GM19452 (cell line): Measurements from ENCODE around the gene C6orf52.
A peak's percentile ranks its signal among the peaks of the same experiment; 100 is the strongest.
"Not testable (repeated sequence)": the region's sequence is repeated elsewhere in the genome, so short reads cannot be mapped to it uniquely, and the experiment has no call there.

Experiments used
- ATAC-seq: cut with Tn5 transposase; IDR thresholded peaks from one replicate; pipeline ENCODE4 v1.9.1; 2021; ENCODE audit not compliant: unreplicated experiment

C6orf52 gene

DNA sequence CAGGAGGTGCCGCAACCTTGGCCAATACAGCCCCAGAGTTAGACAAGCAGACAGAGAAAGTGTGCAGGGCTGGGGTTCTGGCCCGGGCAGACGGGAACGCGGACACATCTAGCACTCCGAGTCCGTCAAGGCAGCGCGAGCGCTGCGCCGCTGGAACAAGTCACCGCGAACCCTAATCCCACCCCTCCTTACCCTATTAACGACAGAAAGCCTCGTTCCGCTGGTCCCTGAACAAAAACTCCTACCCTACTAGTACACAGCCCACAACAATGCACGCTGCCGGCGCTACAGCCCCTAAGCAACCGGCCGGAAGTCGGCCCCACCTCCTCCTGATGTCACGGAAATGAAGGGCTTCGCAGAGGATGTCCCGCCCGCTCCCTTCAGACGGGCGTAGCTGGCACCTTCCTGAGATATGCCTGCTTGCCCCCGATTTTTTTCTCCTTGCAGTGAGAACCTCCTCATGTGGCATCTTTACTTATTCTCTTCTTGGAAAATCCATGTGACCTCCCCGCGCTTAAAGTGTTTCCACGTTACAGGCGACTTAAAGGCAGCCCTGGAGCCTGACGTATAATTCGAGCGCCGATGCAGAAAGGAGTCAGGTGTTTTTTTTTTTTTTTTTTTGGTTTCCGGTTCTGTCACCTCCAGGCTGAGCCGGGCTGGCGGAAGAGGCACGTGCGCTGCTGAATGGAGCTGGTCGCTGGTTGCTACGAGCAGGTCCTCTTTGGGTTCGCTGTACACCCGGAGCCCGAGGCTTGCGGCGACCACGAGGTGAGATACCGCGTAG lies at the start of gene C6orf52, which contains the start of gene PAK1IP1:
Gene C6orf52 (minus strand): TSS at position 315 of the 784 bp plus-strand sequence. CDS start 7,066 bp downstream, outside the sequence.
Gene PAK1IP1 (plus strand): TSS at position 671 of the 784 bp plus-strand sequence. CDS start 14 bp downstream, at position 685.
- peak; percentile 98 for ATAC-seq

DNA sequence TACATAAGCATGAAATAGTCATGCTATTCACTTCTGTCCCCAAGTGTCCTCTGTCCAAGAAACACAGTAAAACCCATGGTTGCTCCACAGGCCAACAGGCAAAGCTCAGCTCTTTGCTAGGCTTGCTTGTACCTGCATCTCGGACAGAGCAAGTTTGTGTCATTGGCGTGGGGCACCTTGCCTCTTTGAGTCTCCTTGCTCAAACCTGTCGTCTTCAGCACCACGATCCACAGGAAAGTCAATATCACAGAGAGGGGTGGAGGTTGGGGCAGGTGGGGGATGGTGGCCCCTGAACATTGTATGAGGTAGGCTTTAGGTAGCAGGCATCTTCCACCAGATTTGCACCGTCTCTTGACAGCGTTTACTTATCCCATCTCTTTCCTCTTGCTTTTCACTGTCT lies 49.1 kb upstream of the C6orf52 start:
- ATAC-seq = no peak

DNA sequence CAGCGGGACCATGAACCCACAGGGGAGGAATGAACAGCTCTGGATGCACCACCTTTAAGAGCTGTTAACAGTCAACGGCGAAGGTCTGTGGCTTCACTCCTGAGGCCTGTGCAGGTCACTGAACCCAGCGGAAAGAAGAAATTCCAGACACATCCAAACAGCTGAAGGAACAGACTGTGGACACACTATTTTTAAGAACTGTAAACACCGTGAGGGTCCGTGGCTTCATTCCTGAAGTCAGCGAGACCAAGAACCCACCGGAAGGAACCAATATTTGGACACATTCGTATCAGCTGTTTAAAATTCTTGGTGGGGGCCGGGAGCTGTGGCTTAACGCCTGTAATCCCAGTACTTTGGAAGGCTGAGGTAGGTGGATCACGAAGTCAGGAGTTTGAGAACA lies 47.8 kb upstream of the C6orf52 start:
- no peak for ATAC-seq

- ATAC-seq = not testable (repeated sequence)
These were observed 47.2 kb upstream of the C6orf52 start for GRCh38 chr6:10741643-10742042.

GRCh38 chr6:10740061-10740460 lies 45.6 kb upstream of the C6orf52 start:
- ATAC-seq = no peak

DNA sequence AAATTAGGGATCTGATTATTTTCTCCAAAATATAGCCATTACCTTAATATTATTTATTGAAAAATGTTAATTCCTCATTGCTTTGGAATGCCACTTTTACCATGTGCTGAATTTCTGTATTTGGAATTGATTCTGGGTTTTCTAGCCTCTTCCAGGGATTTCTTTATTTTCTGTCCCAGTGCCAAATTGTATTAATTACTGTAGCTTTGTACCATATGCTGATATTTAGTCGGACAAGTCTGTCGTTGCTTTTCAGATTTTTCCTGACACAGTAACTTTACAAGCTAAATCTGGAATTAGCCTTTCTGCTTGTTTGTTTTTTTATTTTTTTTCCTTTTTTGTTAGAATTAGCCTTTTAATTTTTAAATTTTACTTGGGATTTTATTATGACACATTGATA lies 42.3 kb upstream of the C6orf52 start:
- no peak for ATAC-seq

- no peak for ATAC-seq
These were observed 39.4 kb upstream of the C6orf52 start for GRCh38 chr6:10733863-10734262.

DNA sequence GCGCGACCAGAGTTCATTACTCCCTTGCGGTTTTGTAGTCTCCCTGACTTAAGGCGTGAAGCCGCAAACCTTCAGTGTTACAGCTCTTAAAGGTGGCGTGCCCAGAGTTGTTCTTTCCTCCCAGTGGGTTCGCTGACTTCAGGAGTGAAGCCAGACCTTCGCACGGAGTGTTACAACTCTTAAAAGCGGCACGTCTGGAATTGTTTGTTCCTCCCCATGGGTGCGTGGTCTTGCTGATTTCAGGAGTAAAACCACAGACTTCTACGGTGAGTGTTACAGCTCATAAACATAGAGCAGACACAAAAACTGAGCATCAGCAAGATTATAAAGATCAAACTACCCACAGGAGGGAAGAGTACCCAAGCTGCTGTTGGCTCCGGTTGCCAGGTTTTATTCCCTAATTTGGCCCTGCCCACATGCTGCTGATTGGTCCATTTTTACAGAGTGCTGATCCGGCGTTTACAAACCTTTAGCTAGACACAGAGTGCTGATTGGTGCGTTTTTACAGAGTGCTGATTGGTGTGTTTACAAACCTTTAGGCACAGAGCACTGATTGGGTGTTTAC lies 38.8 kb upstream of the C6orf52 start:
- no peak for ATAC-seq

DNA sequence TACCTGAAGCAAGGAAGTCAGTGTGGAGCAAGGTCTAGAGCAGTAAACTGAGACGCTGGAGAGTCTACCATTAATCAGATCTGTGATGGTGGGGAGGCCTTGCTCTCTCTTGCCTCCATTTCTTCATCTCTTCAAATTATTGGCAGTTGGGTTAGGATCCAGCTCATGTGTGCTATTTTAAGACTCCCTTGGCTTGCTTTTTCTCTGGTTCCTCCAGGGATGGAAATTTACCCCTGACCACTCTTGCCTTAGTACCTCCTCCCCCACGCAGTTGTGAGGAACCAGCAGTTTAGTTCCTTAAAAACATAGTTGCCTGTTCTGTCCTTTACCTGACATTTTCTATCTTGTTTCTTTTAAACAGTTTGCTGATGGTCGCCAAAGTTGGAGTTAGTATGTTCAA lies 35.8 kb upstream of the C6orf52 start:
- no peak for ATAC-seq

GRCh38 chr6:10725716-10726115 lies 31.3 kb upstream of the C6orf52 start:
- ATAC-seq = no peak

DNA sequence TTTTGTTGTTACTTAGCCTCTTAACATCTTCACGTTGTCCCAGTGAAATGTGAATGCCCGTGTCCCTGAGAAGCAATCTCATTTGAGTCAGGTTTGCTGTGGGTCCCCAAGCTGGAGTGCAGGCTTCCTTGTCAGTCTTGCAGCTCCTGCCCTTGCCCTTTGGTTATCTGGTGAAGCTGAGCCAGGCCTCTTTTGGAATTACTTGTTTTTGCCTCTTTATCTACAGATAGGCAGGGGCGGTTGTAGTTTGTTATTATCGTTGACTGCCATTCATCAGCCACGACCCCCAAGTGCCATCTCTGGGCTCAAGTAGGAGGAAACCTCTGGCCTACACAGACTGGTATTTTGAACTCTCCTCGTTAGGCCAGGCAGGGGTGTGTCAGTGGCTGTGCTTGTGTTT lies 30.6 kb upstream of the C6orf52 start:
- ATAC-seq = no peak

- ATAC-seq = no peak
These were observed 29.1 kb upstream of the C6orf52 start for GRCh38 chr6:10723567-10723881.

GRCh38 chr6:10722820-10723566 lies 28.6 kb upstream of the C6orf52 start, which contains the start of gene TMEM14C:
TMEM14C (plus strand) TSS chr6:10723070; CDS start chr6:10724614, 1,544 bp downstream.
- peak; percentile 98 for ATAC-seq

DNA sequence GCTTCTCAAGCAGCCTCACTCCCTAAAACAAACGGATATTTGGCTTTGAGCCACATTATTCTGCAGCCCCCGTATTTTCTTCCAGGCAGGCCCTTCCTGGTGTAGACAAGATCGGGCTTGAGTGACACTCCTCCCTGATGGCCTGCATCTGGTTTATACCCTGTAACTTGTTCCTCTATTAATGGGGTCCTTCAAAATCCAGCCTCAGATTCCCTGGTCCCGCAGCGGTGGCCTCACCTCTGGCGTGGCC lies 28.1 kb upstream of the C6orf52 start:
- no peak for ATAC-seq

GRCh38 chr6:10721850-10722569 lies 27.6 kb upstream of the C6orf52 start:
- ATAC-seq = no peak

DNA sequence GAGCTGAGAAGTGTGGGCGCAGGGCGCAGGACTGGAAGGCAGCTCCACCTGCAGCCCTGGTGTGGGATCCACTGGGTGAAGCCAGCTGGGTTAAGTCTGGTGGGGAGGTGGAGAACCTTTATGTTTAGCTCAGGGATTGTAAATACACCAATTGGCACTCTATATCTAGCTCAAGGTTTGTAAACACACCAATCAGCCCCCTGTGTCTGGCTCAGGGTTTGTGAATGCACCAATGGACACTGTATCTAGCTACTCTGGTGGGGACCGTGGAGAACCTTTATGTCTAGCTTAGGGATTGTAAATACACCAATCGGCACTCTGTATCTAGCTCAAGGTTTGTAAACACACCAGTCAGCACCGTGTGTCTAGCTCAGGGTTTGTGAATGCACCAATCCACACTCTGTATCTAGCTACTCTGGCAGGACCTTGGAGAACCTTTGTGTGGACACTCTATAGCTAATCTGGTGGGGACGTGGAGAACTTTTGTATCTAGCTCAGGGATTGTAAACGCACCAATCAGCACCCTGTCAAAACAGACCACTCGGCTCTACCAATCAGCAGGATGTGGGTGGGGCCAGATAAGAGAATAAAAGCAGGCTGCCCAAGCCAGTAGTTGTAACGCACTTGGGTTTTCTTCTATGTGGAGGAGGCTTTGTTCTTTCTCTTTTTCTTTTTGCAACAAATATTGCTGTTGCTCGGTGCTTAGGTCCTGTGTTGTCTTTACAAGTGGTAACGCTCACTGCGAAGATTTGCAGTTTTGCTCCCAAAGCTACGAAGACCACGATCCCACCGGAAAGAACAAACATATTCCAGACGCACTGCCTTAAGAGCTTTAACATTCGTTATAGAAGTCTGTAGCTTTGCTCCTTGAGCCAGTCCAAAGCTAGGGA lies 26.8 kb upstream of the C6orf52 start:
- ATAC-seq = not testable (repeated sequence)

DNA sequence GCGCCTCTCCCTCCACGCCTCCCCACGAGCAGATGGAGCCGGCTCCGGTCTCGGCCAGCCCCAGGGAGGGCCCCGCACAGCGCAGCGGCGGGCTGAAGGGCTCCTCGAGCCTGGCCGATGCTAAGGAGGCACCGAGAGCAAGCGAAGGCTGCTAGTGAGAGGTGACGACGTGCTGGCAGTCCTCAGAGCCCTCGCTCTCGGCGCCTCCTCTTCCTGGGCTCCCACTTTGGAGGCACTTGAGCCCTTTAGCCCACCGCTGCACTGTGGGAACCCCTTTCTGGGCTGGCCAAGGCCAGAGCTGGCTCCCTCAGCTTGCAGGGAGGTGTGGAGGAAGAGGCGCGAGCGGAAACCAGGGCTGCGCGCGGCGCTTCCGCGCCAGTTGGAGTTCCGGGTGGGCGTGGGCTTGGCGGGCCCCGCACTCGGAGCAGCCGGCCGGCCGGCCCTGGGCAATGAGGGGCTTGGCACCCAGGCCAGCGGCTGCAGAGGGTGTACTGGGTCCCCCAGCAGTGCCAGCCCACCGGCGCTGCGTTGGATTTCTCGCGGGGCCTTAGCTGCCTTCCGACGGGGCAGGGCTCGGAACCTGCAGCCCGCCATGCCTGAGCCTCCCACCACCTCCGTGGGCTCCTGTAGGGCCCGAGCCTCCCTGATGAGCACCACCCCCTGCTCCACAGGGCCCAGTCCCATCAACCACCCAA lies 26.0 kb upstream of the C6orf52 start:
- no peak for ATAC-seq

GRCh38 chr6:10719964-10720264 lies 25.5 kb upstream of the C6orf52 start:
- ATAC-seq = no peak

DNA sequence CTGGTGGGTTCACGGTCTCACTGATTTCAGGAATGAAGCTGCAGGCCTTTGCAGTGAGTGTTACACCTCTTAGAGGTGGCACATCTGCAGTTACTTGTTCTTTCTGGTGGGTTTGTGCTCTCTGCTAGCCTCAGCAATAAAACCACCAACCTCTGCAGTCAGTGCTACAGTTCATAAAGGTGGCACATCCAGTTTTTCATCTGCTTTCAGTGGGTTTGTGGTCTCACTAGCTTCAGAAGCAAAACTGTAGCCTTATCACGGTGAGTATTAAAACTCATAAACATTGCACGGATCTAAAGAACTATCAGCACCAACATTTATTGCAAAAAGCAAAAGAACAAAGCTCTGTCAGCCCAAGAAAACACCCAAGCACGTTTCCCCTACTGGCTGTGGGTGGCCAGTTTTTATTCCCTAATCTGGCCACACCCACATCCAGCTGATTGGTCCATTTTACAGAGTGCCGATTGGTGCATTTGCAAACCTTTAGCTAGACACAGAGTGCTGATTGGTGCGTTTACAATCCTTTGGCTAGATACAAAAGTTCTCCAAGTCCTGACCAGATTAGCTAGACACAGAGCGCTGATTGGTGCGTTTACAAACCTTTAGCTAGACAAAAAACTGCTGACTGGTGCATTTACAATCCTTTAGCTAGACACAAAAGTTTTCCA lies 25.0 kb upstream of the C6orf52 start:
- ATAC-seq = no peak

DNA sequence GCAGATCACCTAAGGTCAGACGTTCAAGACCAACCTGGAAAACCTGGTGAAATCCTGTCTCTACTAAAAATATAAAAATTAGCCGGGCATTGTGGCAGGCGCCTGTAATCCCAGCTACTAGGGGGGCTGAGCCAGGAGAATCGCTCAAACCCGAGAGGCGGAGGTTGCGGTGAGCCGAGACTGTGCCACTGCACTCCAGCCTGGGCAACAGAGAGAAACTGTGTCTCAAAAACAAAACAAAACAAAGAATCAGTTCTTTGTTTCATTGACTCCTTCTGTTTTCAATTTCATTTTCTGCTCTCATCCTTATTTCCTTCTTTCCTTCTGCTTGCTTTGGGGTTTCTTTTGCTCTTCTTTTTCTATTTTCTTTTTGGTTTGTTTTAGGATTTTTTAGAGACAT lies 19.5 kb upstream of the C6orf52 start:
- no peak for ATAC-seq
